ENCODE data around the gene SLC18A2.

GRCh38 chr10:117254774-117255735, 14.1 kb downstream of the SLC18A2 start:
- TF ChIP-seq CTCF (conservative IDR thresholded peaks at IDR 0.05; ENCODE audit: low read length): no peak
- TF ChIP-seq EZH2phosphoT487 (IDR thresholded peaks at IDR 0.05; ENCODE audit: borderline replicate concordance): no peak

All from Loucy (cell line).